ENCODE results near the gene TM9SF3.

The TM9SF3 gene

GRCh38 chr10:96473866-96474265 is 112.9 kb downstream of the TM9SF3 start:
- H3K27ac ChIP-seq, result no peak overlapping the region
- ChIA-PET POLR2A (ENCODE audit: low non-redundant PET) (no interaction called here), CTCF (interaction anchor here (0.8 kb wide), 1 partner anchor 17 kb away, joined by 3 read pairs; no protein-coding TSS in a partner anchor)
- DNase-seq (ENCODE audit: low spot score), result no peak
- TF ChIP-seq CTCF (conservative IDR thresholded peaks at IDR 0.05; ENCODE audit: low read depth), result no peak

GRCh38 chr10:96470116-96470743 is 116.6 kb downstream of the TM9SF3 start:
- peak; percentile 17; the same call in 1 of the 2 replicates for TF ChIP-seq CTCF (conservative IDR thresholded peaks at IDR 0.05; ENCODE audit: low read depth)
- ChIA-PET CTCF (interaction anchor here (0.7 to 1.2 kb wide), 3 partner anchors 95 to 351 kb away, joined by 3 read pairs; no protein-coding TSS in a partner anchor), POLR2A (ENCODE audit: low non-redundant PET) (interaction anchor here (0.7 kb wide), 1 partner anchor 9 kb away, joined by 3 read pairs; no protein-coding TSS in a partner anchor)
- peak; percentile 63 for DNase-seq (ENCODE audit: low spot score)
- no peak overlapping the region for H3K27ac ChIP-seq

GRCh38 chr10:96468845-96469244 is 118.0 kb downstream of the TM9SF3 start:
- POLR2A ChIA-PET (ENCODE audit: low non-redundant PET), result no interaction called here
- no peak overlapping the region for H3K27ac ChIP-seq
- CTCF ChIA-PET, result no interaction called here
- no peak for TF ChIP-seq CTCF (conservative IDR thresholded peaks at IDR 0.05; ENCODE audit: low read depth)
- DNase-seq (ENCODE audit: low spot score), result no peak

All from RWPE1 (cell line).